Mesendoderm (in vitro differentiated cells): ENCODE data around the gene MT1A. TPM values are rescaled to one million over a fixed set of nuclear protein-coding genes. Genes with fewer than 3 reads are reported as not detected.
A peak's percentile ranks its signal among the peaks of the same experiment; 100 is the strongest.

Source experiments
- DNase-seq: peaks from one replicate; pipeline ENCODE4 v3.0.0; 2013
- H2AK5ac ChIP-seq: 2 replicates; pipeline ENCODE4 v1.6.1; 2013; ENCODE audit warnings: low read length, inconsistent platforms
- H2BK120ac ChIP-seq: 2 replicates; pipeline ENCODE4 v1.6.1; 2013; ENCODE audit warnings: low read depth, mild to moderate bottlenecking, low read length, moderate library complexity, mixed read lengths
- H2BK15ac ChIP-seq: replicated peaks from 2 replicates; pipeline ENCODE4 v1.6.1; 2013; ENCODE audit warnings: low read depth, mild to moderate bottlenecking, moderate library complexity
- H2BK5ac ChIP-seq: 2 replicates; pipeline ENCODE4 v1.6.1; 2013; ENCODE audit warnings: low read length, inconsistent platforms
- H3K18ac ChIP-seq: 2 replicates; pipeline ENCODE4 v1.6.1; 2013; ENCODE audit warnings: mild to moderate bottlenecking, low read length, mixed read lengths
- H3K23ac ChIP-seq: one replicate; pipeline ENCODE4 v1.6.1; 2013; ENCODE audit warnings: low read length
- H3K27ac ChIP-seq: 2 replicates; pipeline ENCODE4 v1.5.1; 2013; ENCODE audit warnings: low read depth, mild to moderate bottlenecking, inconsistent platforms, low read length, moderate library complexity
- H3K27me3 ChIP-seq: 2 replicates; pipeline ENCODE4 v1.6.1; 2013; ENCODE audit warnings: low read length, control low read depth, mild to moderate bottlenecking, inconsistent platforms; ENCODE audit not compliant: insufficient read depth, poor library complexity
- H3K36me3 ChIP-seq: 2 replicates; pipeline ENCODE4 v1.6.1; 2013; ENCODE audit warnings: low read length, inconsistent platforms; ENCODE audit not compliant: control insufficient read depth, insufficient read depth
- H3K4ac ChIP-seq: one replicate; pipeline ENCODE4 v1.6.1; 2013; ENCODE audit warnings: low read depth, mild to moderate bottlenecking, low read length, moderate library complexity
- H3K4me1 ChIP-seq: 2 replicates; pipeline ENCODE4 v1.6.1; 2013; ENCODE audit warnings: low read depth, low read length, inconsistent platforms; ENCODE audit not compliant: control insufficient read depth
- H3K4me2 ChIP-seq: 2 replicates; pipeline ENCODE4 v1.6.1; 2013; ENCODE audit warnings: low read length
- H3K4me3 ChIP-seq: 2 replicates; pipeline ENCODE4 v1.5.1; 2013; ENCODE audit warnings: mild to moderate bottlenecking, low read length
- H3K56ac ChIP-seq: one replicate; pipeline ENCODE4 v1.6.1; 2013; ENCODE audit warnings: low read length
- H3K79me1 ChIP-seq: 2 replicates; pipeline ENCODE4 v1.6.1; 2013; ENCODE audit warnings: low read length, inconsistent platforms
- H3K79me2 ChIP-seq: 2 replicates; pipeline ENCODE4 v1.6.1; 2013; ENCODE audit warnings: mild to moderate bottlenecking, low read length; ENCODE audit not compliant: control insufficient read depth, insufficient read depth
- H3K9ac ChIP-seq: 2 replicates; pipeline ENCODE4 v1.6.1; 2013; ENCODE audit warnings: low read length, inconsistent platforms
- H4K5ac ChIP-seq: one replicate; pipeline ENCODE4 v1.6.1; 2013; ENCODE audit warnings: low read length
- H4K8ac ChIP-seq: one replicate; pipeline ENCODE4 v1.6.1; 2013; ENCODE audit warnings: low read depth, mild to moderate bottlenecking, control low read depth, low read length, moderate library complexity
- WGBS: extraction: QIAGEN DNeasy Blood & Tissue Kit; methylation state at CpG from one replicate; pipeline ENCODE4 v1.1.7; 2013; ENCODE audit warnings: low lambda C conversion rate, missing lambda C conversion rate; ENCODE audit not compliant: insufficient coverage; ENCODE audit errors: extremely low coverage; 5-methylcytosine and 5-hydroxymethylcytosine counted together
- polyA plus RNA-seq, 2 experiments: library from polyadenylated mRNA; stranded (reverse); fragments of 200-250 nt; gene quantifications; one replicate each; pipeline ENCODE4 v1.2.3, GENCODE V29; 2013

MT1A gene
- polyA plus RNA-seq (2013, experiment 1 of 2) = not detected
- not detected for polyA plus RNA-seq (2013, experiment 2 of 2)

DNA sequence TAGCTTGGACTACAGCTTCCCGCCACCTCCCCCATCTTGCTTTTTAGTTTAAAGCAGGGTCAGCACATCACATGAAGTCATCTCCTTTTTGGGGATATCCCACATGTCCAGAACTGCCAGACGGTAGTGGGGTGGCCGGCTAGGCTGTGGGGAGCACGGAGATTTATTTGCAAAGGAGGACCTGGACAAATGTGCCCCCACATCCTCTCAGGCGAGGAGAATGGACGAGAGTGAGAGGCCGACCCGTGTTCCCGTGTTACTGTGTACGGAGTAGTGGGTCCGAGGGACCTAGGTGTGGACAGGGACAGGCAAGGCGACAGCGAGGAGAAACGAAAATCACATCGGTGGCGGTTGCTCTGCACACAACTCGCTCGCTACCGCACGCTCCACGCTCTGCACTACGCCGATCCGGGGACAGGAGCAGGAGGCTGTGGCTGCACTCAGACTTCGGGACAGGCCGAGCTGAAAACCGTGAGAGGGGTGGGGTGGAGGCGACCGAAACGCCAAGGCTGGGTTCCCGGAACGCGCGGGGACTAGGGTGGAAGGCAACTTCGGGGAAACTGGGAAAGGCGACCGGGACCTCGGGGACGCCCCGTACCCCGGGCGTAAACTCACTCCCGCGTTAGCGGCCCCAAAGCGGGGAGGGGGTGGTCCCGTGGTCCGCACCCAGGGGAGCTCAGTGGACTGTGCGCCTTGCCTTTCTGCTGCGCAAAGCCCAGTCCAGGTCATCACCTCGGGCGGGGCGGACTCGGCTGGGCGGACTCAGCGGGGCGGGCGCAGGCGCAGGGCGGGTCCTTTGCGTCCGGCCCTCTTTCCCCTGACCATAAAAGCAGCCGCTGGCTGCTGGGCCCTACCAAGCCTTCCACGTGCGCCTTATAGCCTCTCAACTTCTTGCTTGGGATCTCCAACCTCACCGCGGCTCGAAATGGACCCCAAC lies at the start of gene MT1A:
TSS of gene MT1A (plus strand) at position 853 of the 937 bp plus-strand sequence. CDS start at position 926, 73 bp downstream.
- Histone ChIP-seq H2AK5ac (no peak within 1 kb of the TSS), H3K4me1 (no peaks in the 10 kb centered on the region), H3K27me3 (peaks cover 90% of the 10 kb centered on the region), H3K4me2 (peak within 1 kb of the TSS; percentile 44), H3K56ac (peak within 1 kb of the TSS; percentile 64), H3K27ac (no peak within 1 kb of the TSS), H2BK120ac (no peak within 1 kb of the TSS), H3K9ac (peak within 1 kb of the TSS; percentile 49), H3K4ac (no peak within 1 kb of the TSS), H3K79me2 (no peaks in the 10 kb centered on the region), H3K36me3 (no peaks in the 10 kb centered on the region), H2BK5ac (no peak within 1 kb of the TSS), H4K8ac (no peak within 1 kb of the TSS), H3K4me3 (no peak within 1 kb of the TSS), H4K5ac (no peak within 1 kb of the TSS), H3K18ac (no peak within 1 kb of the TSS), H2BK15ac (no peak within 1 kb of the TSS), H3K79me1 (no peaks in the 10 kb centered on the region), H3K23ac (no peak within 1 kb of the TSS)
- WGBS = no CpG with 5 or more reads among the region's 68 CpGs
- peak; percentile 45 for DNase-seq

- H3K4me3 ChIP-seq = no peak overlapping the region
- peaks cover 25% of the 10 kb centered on the region for H3K27me3 ChIP-seq
Observed at GRCh38 chr16:56588781-56589140, 49.7 kb upstream of the MT1A start.

DNA sequence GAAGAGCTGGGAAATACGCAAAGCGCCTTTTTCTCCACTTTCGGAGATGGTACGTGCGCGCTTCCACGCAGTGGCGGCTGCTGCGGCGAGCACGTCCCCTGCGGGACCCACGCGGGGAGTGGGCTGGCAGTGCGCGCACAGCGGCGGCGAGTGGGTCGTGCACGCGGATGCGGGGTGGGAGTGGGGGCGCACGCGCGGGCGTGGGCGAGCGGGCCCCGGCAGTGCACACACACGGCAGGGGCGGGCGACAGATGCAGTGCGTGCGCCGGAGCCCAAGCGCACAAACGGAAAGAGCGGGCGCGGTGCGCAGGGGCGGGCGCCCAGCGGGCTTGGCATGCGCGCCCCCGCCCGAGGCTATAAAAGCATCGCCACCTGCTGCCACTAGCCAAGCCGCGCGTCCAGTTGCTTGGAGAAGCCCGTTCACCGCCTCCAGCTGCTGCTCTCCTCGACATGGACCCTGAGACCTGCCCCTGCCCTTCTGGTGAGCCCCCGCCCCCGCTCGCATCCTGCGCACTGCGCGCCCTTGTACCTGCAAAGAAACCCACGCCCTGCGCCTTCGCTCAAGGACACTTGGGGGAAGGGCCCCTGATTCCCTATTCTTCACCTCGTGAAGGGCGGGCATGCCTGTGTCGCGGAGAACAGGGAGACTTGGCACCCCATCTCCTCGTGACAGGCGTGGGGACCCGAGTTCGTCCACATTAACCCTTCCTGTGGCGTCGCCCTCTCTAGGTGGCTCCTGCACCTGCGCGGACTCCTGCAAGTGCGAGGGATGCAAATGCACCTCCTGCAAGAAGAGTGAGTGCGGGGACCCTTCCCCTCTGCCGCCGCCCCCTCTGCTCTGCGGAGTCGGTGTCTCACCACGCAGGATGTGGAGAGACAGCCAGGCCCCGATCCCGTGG lies 49.1 kb upstream of the MT1A start, which contains the start of gene MT3:
TSS of gene MT3 (plus strand) at position 388 of the 899 bp plus-strand sequence. CDS start at position 451, 63 bp downstream.
- no peak within 1 kb of the TSS for H3K4ac ChIP-seq
- no peak within 1 kb of the TSS for H3K18ac ChIP-seq
- no peak within 1 kb of the TSS for H3K4me2 ChIP-seq
- no peak within 1 kb of the TSS for H4K8ac ChIP-seq
- no peak within 1 kb of the TSS for H3K27ac ChIP-seq
- no peaks in the 10 kb centered on the region for H3K4me1 ChIP-seq
- no peak within 1 kb of the TSS for H3K23ac ChIP-seq
- no CpG with 5 or more reads among the region's 87 CpGs for WGBS
- no peak within 1 kb of the TSS for H2AK5ac ChIP-seq
- no peak within 1 kb of the TSS for H3K9ac ChIP-seq
- peaks cover 25% of the 10 kb centered on the region for H3K27me3 ChIP-seq
- H3K56ac ChIP-seq = no peak within 1 kb of the TSS
- H2BK120ac ChIP-seq = no peak within 1 kb of the TSS
- H3K36me3 ChIP-seq = no peaks in the 10 kb centered on the region
- no peaks in the 10 kb centered on the region for H3K79me1 ChIP-seq
- no peak within 1 kb of the TSS for H3K4me3 ChIP-seq
- peak; percentile 51 for DNase-seq
- H2BK15ac ChIP-seq = no peak within 1 kb of the TSS
- H2BK5ac ChIP-seq = no peak within 1 kb of the TSS
- no peaks in the 10 kb centered on the region for H3K79me2 ChIP-seq
- no peak within 1 kb of the TSS for H4K5ac ChIP-seq

More at GRCh38 chr16:56588781-56589140, 49.7 kb upstream of the MT1A start:
- Histone ChIP-seq H3K9ac (no peak overlapping the region), H3K18ac (no peak overlapping the region), H3K79me1 (no peaks in the 10 kb centered on the region), H4K8ac (no peak overlapping the region), H3K56ac (no peak overlapping the region), H3K36me3 (no peaks in the 10 kb centered on the region), H3K4me2 (no peak overlapping the region), H3K23ac (no peak overlapping the region), H3K4ac (no peak overlapping the region), H2BK120ac (no peak overlapping the region), H4K5ac (no peak overlapping the region), H2BK15ac (no peak overlapping the region), H3K79me2 (no peaks in the 10 kb centered on the region), H3K27ac (no peak overlapping the region), H2BK5ac (no peak overlapping the region), H2AK5ac (no peak overlapping the region), H3K4me1 (no peaks in the 10 kb centered on the region)
- no peak for DNase-seq
- no CpG with 5 or more reads among the region's 9 CpGs for WGBS

DNA sequence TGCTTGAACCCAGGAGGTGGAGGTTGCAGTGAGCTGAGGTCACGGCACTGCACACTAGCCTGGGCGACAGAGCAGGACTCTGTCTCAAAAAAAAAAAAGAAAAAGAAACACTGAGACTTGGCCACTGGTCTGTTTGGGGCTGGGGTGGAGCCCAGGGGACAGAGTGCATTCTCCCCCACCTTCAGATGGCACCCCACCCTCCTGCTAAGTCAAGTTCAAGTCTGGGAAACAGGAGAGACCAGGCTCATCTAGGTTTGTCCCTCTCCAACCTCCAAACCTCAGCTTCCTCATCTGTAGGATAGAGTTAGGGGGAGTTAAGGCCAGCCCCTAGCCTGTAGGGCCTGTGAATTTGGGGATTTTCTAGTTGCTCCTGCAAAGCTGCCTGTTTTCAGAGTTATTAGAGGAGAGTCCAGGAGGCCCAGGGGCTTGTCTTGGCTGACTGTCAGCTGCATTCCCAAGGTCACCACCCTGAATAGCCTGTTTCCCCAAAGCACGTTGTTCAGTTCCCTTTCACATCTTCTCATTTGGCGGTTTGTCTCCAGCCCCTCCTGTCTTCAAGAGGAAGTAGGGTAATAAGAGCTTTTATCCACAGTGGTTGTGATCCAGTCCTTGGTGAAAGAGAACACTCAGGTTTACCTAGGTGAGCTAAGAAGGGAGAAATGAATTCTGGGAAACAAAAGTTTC lies 46.9 kb upstream of the MT1A start:
- H3K9ac ChIP-seq = no peak overlapping the region
- no peak overlapping the region for H3K23ac ChIP-seq
- H3K27me3 ChIP-seq = peaks cover 25% of the 10 kb centered on the region
- H2BK120ac ChIP-seq = no peak overlapping the region
- H3K36me3 ChIP-seq = no peaks in the 10 kb centered on the region
- no peak overlapping the region for H4K5ac ChIP-seq
- no peak overlapping the region for H3K27ac ChIP-seq
- no peak overlapping the region for H2AK5ac ChIP-seq
- WGBS = no CpG with 5 or more reads among the region's 4 CpGs
- H3K18ac ChIP-seq = no peak overlapping the region
- no peak overlapping the region for H3K4me2 ChIP-seq
- H2BK5ac ChIP-seq = no peak overlapping the region
- no peak overlapping the region for H3K4ac ChIP-seq
- H4K8ac ChIP-seq = no peak overlapping the region
- no peaks in the 10 kb centered on the region for H3K79me1 ChIP-seq
- H2BK15ac ChIP-seq = no peak overlapping the region
- no peak for DNase-seq
- no peaks in the 10 kb centered on the region for H3K79me2 ChIP-seq
- H3K4me1 ChIP-seq = no peaks in the 10 kb centered on the region
- H3K4me3 ChIP-seq = no peak overlapping the region
- no peak overlapping the region for H3K56ac ChIP-seq

DNA sequence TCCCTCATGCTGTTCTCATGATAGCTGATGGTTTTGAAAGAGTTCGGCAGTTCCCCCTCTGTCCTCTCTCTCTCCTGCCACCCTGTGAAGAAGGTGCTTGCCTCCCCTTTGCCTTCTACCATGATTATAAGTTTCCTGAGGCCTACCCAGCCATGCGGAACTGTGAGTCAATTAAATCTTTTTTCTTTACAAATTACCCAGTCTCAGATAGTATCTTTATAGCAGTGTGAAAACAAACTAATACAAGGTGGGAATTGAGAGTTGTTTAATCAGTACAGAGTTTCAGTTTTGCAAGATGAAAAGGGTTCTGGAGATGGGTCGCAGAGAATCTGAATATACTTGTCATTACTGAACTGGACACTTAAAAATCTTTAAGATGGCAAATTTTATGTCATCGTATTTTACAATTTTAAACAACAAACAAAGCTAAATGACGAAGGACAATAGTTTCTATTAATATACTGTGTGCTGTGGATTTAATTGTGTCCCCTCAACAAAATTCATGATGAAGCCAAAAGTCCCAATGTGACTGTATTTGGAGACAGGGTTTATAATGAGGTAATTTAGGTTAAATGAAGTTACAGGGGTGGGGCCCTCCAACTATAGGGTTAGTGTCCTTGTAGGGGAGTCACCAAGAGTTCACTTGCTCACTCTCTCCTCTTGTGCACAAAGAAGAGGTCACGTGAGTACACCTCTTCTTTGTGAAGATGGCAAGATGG lies 44.7 kb upstream of the MT1A start:
- Histone ChIP-seq H3K27ac (no peak overlapping the region), H2BK15ac (no peak overlapping the region), H2AK5ac (no peak overlapping the region), H3K4me1 (no peaks in the 10 kb centered on the region), H3K79me2 (no peaks in the 10 kb centered on the region), H3K56ac (no peak overlapping the region), H4K5ac (no peak overlapping the region), H3K4ac (no peak overlapping the region), H3K23ac (no peak overlapping the region), H3K9ac (no peak overlapping the region), H3K27me3 (peaks cover 19% of the 10 kb centered on the region), H2BK120ac (no peak overlapping the region), H3K18ac (no peak overlapping the region), H3K36me3 (no peaks in the 10 kb centered on the region), H4K8ac (no peak overlapping the region), H2BK5ac (no peak overlapping the region), H3K4me2 (no peak overlapping the region), H3K79me1 (no peaks in the 10 kb centered on the region), H3K4me3 (no peak overlapping the region)
- DNase-seq = no peak
- WGBS = no CpG with 5 or more reads among the region's 6 CpGs
